ENCODE measurements around the gene PPIB.
"Not testable (repeated sequence)": the region's sequence is repeated elsewhere in the genome, so short reads cannot be mapped to it uniquely, and the experiment has no call there.

The PPIB gene

DNA sequence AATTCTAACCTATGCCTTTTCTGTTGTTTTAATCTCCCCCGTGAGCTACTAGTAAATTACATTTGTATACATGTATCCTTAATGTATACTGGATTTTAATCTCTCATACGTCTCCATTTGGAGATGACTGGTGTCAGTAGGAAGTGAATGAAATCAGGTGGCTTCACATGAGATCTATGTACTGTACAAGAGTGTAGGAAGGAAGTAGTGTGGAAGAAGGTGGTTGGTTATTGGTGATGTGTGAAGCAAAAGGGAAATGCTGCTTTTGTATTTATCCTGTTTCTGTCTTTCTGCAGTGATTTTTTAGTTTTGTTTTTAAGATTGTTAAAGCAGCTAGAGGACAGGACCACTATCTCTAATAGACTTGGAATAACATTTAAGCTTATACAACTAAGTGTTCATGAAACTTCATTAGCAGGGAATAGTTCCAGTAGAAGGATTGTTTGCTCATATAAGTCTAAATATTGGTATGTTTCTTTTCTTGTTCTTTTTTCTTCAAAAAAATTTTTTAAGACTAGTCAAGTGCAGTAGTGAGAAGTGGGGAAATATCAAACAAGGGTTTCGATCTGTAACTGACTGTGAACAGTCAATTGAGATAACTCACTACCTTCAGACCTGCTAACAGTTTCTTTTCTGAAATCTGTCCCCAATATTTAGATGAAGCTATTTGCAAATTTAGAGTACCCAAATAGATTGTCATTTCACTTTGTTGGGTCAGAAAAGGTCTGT lies 51.7 kb downstream of the PPIB start:
- DNase-seq (ENCODE audit: extremely low read depth in 1 of 2, low read depth in 1 of 2) = no peak

DNA sequence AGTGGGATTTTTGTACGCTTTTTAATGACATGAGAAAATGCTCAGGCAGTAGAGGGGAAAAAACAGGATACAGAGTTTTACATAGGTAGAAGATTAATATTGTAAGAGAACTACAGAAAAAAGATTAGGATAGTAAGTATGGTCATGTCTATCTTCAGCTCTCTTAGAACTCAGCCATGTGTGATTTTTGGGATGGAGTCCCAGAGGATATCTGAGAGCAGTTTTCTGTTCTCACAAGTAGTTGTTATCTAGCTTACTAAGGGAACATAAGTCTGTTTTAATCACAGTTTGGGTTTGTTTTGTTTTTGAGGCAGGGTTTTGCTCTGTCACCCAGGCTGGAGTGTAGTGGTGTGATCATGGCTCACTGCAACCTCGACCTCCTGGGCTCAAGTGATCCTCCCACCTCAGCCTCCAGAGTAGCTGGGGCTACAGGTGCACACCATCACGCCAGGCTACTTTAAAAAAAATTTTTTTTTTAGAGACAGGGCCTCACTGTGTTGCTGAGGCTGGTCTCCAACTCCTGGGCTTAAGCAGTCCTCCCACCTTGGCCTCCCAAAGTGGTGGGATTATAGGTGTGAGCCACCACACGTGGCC lies 52.6 kb downstream of the PPIB start:
- not testable (repeated sequence) for DNase-seq (ENCODE audit: extremely low read depth in 1 of 2, low read depth in 1 of 2)

DNA sequence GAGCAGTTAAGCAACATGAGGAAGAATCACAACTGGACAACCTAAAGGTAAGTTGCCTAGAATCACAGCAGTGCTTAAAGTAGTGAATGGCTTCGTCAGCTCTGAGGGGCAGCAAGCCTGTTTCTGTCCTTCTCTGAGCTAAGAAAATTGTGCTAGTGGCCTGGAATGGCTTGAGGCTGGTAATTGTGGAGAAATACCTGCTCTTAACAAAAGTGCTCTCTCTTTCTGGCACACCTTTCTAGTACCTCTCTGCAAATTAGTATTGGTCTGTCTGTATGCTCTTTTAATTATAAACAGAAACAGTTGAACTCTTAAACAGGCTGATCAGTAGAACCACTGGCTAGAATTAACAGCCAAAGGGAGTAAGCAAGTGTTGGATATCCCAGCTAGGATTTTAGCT lies 55.5 kb downstream of the PPIB start:
- DNase-seq (ENCODE audit: extremely low read depth in 1 of 2, low read depth in 1 of 2) = no peak
